Upper lobe of left lung (tissue), 4 donors: ENCODE measurements around the gene OGDHL.

Source experiments
- POLR2A ChIP-seq, 4 donors: fragments of 450-650 bp; IDR thresholded peaks; one replicate each; pipeline ENCODE4 v1.5.1; 2016 to 2017; ENCODE audit warnings: antibody characterized with exemption in 4 of 4, mild to moderate bottlenecking in 2 of 4
- POLR2AphosphoS5 ChIP-seq, 2 donors: sonication (generic); formaldehyde crosslinking; IDR thresholded peaks; one replicate each; pipeline ENCODE4 v1.5.1; 2017; ENCODE audit warnings: antibody characterized with exemption in 2 of 2
- TF ChIP-seq, protein P1 (sequence below), 6 experiments: fragments of 450-650 bp in 4 of 6; fragments of 200-600 bp in 2 of 6; sonication (generic) in 2 of 6; IDR thresholded peaks; one replicate each; pipeline ENCODE4 v1.5.1; 2016 to 2019; ENCODE audit warnings: antibody characterized with exemption in 6 of 6

DNA sequence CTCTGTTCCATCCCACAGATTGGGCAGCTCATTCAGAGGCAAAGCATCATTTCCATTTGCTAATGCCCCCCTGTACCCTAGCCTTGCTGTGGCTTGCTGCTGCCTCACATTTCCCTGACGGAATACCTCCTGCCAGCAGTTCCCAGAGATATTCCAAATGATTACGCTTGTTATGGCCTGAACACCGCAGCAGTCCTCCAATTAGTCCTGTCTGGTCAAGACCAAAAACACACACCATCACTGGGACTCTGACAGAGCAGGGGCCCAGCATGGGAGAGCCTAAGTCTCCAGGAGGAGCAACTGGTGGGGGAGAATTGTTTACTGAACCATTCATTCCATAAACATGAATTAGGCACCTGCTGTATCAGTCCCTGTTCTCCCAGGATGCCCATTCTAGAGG, 6.1 kb downstream of the OGDHL start:
- TF ChIP-seq, protein P1, sequence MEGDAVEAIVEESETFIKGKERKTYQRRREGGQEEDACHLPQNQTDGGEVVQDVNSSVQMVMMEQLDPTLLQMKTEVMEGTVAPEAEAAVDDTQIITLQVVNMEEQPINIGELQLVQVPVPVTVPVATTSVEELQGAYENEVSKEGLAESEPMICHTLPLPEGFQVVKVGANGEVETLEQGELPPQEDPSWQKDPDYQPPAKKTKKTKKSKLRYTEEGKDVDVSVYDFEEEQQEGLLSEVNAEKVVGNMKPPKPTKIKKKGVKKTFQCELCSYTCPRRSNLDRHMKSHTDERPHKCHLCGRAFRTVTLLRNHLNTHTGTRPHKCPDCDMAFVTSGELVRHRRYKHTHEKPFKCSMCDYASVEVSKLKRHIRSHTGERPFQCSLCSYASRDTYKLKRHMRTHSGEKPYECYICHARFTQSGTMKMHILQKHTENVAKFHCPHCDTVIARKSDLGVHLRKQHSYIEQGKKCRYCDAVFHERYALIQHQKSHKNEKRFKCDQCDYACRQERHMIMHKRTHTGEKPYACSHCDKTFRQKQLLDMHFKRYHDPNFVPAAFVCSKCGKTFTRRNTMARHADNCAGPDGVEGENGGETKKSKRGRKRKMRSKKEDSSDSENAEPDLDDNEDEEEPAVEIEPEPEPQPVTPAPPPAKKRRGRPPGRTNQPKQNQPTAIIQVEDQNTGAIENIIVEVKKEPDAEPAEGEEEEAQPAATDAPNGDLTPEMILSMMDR (IDR thresholded peaks at IDR 0.05), result no peak
- TF ChIP-seq POLR2AphosphoS5 (IDR thresholded peaks at IDR 0.05) (no peak), POLR2A (IDR thresholded peaks at IDR 0.05) (no peak)
